Fibroblast of skin of left quadriceps (primary cell): ENCODE results near the gene LIPH.
"Not testable (repeated sequence)": the region's sequence is repeated elsewhere in the genome, so short reads cannot be mapped to it uniquely, and the experiment has no call there.

ENCODE experiments used
- DNase-seq, 2 experiments: peaks; one replicate each; pipeline ENCODE4 v3.0.0-alpha.2; 2013; ENCODE audit warnings: low read depth in 2 of 2

LIPH gene

GRCh38 chr3:185486394-185486793, 66.0 kb downstream of the LIPH start:
- DNase-seq = no peak

- DNase-seq = no peak
Measured at GRCh38 chr3:185484296-185484695, 68.1 kb downstream of the LIPH start.

GRCh38 chr3:185479373-185479945, 72.9 kb downstream of the LIPH start:
- no peak for DNase-seq

- no peak for DNase-seq
Measured at GRCh38 chr3:185477316-185477715, 75.1 kb downstream of the LIPH start.

GRCh38 chr3:185474922-185475321, 77.5 kb downstream of the LIPH start:
- DNase-seq = not testable (repeated sequence)

GRCh38 chr3:185473290-185473815, 79.0 kb downstream of the LIPH start:
- no peak for DNase-seq

GRCh38 chr3:185470323-185470722, 82.1 kb downstream of the LIPH start:
- DNase-seq = no peak

- DNase-seq = no peak
Measured at GRCh38 chr3:185469542-185469941, 82.8 kb downstream of the LIPH start.

- not testable (repeated sequence) for DNase-seq
Measured at GRCh38 chr3:185466123-185466522, 86.3 kb downstream of the LIPH start.

GRCh38 chr3:185465471-185465870, 86.9 kb downstream of the LIPH start:
- no peak for DNase-seq

- DNase-seq = no peak
Measured at GRCh38 chr3:185460719-185461350, 91.6 kb downstream of the LIPH start.

GRCh38 chr3:185460309-185460708, 92.1 kb downstream of the LIPH start:
- no peak for DNase-seq

GRCh38 chr3:185457376-185457775, 95.0 kb downstream of the LIPH start:
- no peak for DNase-seq
